HCT116 (cell line): Measurements from ENCODE around the gene KLK5. TPM values are rescaled to one million over a fixed set of nuclear protein-coding genes. Genes with fewer than 3 reads are reported as not detected.

Experiments used
- ATF3 ChIP-seq: IDR thresholded peaks from 2 replicates; pipeline ENCODE4 v1.6.1; 2012
- CEBPB ChIP-seq: IDR thresholded peaks from 2 replicates; pipeline ENCODE4 v1.6.1; 2012; ENCODE audit warnings: low read depth
- EGR1 ChIP-seq: IDR thresholded peaks from 2 replicates; pipeline ENCODE4 v1.6.1; 2012; ENCODE audit warnings: low read depth
- ELF1 ChIP-seq: IDR thresholded peaks from 2 replicates; pipeline ENCODE4 v1.6.1; 2012; ENCODE audit warnings: low read depth, borderline replicate concordance
- EZH2phosphoT487 ChIP-seq: fragments of 200-600 bp; IDR thresholded peaks from 2 replicates; pipeline ENCODE4 v1.6.1; 2018; ENCODE audit warnings: antibody characterized with exemption, borderline replicate concordance
- FOSL1 ChIP-seq: IDR thresholded peaks from 2 replicates; pipeline ENCODE4 v1.6.1; 2012; ENCODE audit warnings: low read depth
- JUND ChIP-seq: IDR thresholded peaks from 2 replicates; pipeline ENCODE4 v1.6.1; 2012
- POLR2A ChIP-seq: IDR thresholded peaks from 2 replicates; pipeline ENCODE4 v1.7.0; 2011; ENCODE audit warnings: borderline replicate concordance; ENCODE audit not compliant: insufficient read depth, insufficient read length; ENCODE audit errors: extremely low read depth
- REST ChIP-seq: IDR thresholded peaks from 2 replicates; pipeline ENCODE4 v1.6.1; 2012; ENCODE audit warnings: low read depth
- SIN3A ChIP-seq: IDR thresholded peaks from 2 replicates; pipeline ENCODE4 v1.6.1; 2012; ENCODE audit warnings: low read depth
- TCF7L2 ChIP-seq: IDR thresholded peaks from 2 replicates; pipeline ENCODE4 v1.7.0; 2011; ENCODE audit warnings: borderline replicate concordance, inconsistent platforms; ENCODE audit not compliant: insufficient read depth, insufficient read length; ENCODE audit errors: extremely low read depth
- YY1 ChIP-seq: IDR thresholded peaks from 2 replicates; pipeline ENCODE4 v1.6.1; 2011; ENCODE audit warnings: low read length, low read depth, moderate library complexity, mild to moderate bottlenecking; ENCODE audit not compliant: insufficient replicate concordance; ENCODE audit errors: extremely low read depth
- ZBTB33 ChIP-seq: IDR thresholded peaks from 2 replicates; pipeline ENCODE4 v1.6.1; 2011; ENCODE audit warnings: mild to moderate bottlenecking, low read length, moderate library complexity; ENCODE audit not compliant: insufficient replicate concordance; ENCODE audit errors: extremely low read depth
- total RNA-seq: library from RNA; stranded (reverse); gene quantifications from one replicate; pipeline ENCODE4 v1.2.1, GENCODE V29; 2021; ENCODE audit not compliant: unreplicated experiment

The KLK5 gene
- total RNA-seq, 1 experiment from 2014 or later: 1.2 TPM

- TF ChIP-seq ZBTB33 (no peak), ATF3 (no peak), SIN3A (no peak), FOSL1 (no peak), JUND (0 out of 2 replicates have a peak, but pooled peaks have one; percentile 9), CEBPB (no peak), EZH2phosphoT487 (no peak), YY1 (no peak), ELF1 (no peak), TCF7L2 (no peak), POLR2A (no peak), REST (no peak), EGR1 (no peak)
Measured at GRCh38 chr19:50977626-50978025, 24.8 kb upstream of the KLK5 start (continued).
